ENCODE measurements around the gene SLC38A7. TPM values are rescaled to one million over a fixed set of nuclear protein-coding genes. Genes with fewer than 3 reads are reported as not detected.

SLC38A7 gene
- total and polyA plus RNA-seq, 7 donors = 4.3 to 12.6 (median 8.6) TPM

DNA sequence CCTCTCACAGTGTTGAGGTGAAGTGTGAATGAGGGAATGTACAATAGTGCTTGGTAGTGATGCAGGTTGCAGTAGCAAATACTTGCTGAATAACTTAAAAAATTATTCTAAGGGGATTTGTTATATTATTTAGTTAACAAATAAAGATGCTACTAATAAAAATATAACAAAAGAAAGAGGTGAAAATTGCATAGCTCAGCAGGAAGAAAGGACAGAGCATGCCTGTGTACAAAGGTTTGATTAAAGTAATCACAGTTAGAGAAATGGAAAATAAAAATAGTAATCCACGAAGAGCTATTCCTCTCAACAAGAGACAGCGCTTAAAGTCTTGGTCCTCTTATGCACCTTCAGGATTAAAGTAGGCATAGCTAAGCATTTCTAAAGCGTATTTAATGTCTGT lies 38.5 kb upstream of the SLC38A7 start:
- no peak for DNase-seq
- H3K36me3 ChIP-seq (ENCODE audit: insufficient read depth in 1 of 2, low read depth in 1 of 2) = peaks cover 15 to 52% of the 10 kb centered on the region in 2 donors
- H3K27ac ChIP-seq = no peak overlapping the region
- H3K27me3 ChIP-seq (ENCODE audit: insufficient read depth in 3 of 3, low read length in 2 of 3) = no peaks in the 10 kb centered on the region
- peaks cover 6% of the 10 kb centered on the region for H3K4me1 ChIP-seq
- no peaks in the 10 kb centered on the region for H3K9me3 ChIP-seq
- intact Hi-C loops (cut with DNase I) = no loop called here
- 26 to 62% (median 46%) methylated on average over 3 of the region's 3 CpGs for WGBS, 3 donors
- TF ChIP-seq, protein P1, sequence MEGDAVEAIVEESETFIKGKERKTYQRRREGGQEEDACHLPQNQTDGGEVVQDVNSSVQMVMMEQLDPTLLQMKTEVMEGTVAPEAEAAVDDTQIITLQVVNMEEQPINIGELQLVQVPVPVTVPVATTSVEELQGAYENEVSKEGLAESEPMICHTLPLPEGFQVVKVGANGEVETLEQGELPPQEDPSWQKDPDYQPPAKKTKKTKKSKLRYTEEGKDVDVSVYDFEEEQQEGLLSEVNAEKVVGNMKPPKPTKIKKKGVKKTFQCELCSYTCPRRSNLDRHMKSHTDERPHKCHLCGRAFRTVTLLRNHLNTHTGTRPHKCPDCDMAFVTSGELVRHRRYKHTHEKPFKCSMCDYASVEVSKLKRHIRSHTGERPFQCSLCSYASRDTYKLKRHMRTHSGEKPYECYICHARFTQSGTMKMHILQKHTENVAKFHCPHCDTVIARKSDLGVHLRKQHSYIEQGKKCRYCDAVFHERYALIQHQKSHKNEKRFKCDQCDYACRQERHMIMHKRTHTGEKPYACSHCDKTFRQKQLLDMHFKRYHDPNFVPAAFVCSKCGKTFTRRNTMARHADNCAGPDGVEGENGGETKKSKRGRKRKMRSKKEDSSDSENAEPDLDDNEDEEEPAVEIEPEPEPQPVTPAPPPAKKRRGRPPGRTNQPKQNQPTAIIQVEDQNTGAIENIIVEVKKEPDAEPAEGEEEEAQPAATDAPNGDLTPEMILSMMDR (IDR thresholded peaks at IDR 0.05) = no peak
- no peak for ATAC-seq
- no peak overlapping the region for H3K4me3 ChIP-seq

DNA sequence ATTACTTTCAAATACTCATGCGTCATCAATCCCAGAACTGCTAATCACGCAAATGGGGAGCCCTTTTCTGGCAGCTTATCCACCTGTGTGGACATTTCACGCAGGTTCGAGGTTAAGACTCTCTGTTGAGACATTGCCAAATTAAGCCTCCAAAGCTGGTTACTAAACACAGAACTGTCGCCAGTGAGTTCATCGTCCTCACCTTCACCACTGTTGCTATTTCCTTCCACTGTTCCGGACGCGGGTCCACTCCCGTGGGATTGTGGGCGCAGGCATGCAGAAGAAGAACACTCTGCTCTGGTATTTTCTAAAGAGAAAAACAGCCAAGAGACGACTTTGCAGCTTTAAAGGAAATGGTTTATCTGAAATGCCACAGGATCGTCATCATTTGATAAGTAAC lies 33.4 kb upstream of the SLC38A7 start:
- intact Hi-C loops (cut with DNase I) = loop anchor here in 1 of 2 donors (10.0 kb wide), 1 partner anchor 183 kb away; no protein-coding TSS in a partner anchor
- Histone ChIP-seq H3K4me1 (no peaks in the 10 kb centered on the region), H3K27ac (no peak overlapping the region), H3K4me3 (no peak overlapping the region), H3K9me3 (no peaks in the 10 kb centered on the region), H3K27me3 (ENCODE audit: insufficient read depth in 3 of 3, low read length in 2 of 3) (no peaks in the 10 kb centered on the region), H3K36me3 (ENCODE audit: insufficient read depth in 1 of 2, low read depth in 1 of 2) (peaks cover 24 to 98% of the 10 kb centered on the region in 2 donors)
- TF ChIP-seq, protein P1 (IDR thresholded peaks at IDR 0.05) = no peak
- 76 to 87% (median 85%) methylated on average over 13 of the region's 13 CpGs for WGBS, 3 donors
- no peak for DNase-seq
- ATAC-seq = no peak

GRCh38 chr16:58716468-58716867 lies 31.9 kb upstream of the SLC38A7 start:
- H3K4me1 ChIP-seq = no peaks in the 10 kb centered on the region
- H3K27ac ChIP-seq = no peak overlapping the region
- peaks cover 27 to 98% of the 10 kb centered on the region in 2 donors for H3K36me3 ChIP-seq (ENCODE audit: insufficient read depth in 1 of 2, low read depth in 1 of 2)
- TF ChIP-seq, protein P1 (IDR thresholded peaks at IDR 0.05) = no peak
- no peak overlapping the region for H3K4me3 ChIP-seq
- no peak for ATAC-seq
- intact Hi-C loops (cut with DNase I) = loop anchor here in 1 of 2 donors (10.0 kb wide), 1 partner anchor 182 kb away; no protein-coding TSS in a partner anchor
- 89 to 94% (median 89%) methylated on average over 8 of the region's 8 CpGs for WGBS, 3 donors
- H3K27me3 ChIP-seq (ENCODE audit: insufficient read depth in 3 of 3, low read length in 2 of 3) = no peaks in the 10 kb centered on the region
- no peak for DNase-seq
- no peaks in the 10 kb centered on the region for H3K9me3 ChIP-seq

DNA sequence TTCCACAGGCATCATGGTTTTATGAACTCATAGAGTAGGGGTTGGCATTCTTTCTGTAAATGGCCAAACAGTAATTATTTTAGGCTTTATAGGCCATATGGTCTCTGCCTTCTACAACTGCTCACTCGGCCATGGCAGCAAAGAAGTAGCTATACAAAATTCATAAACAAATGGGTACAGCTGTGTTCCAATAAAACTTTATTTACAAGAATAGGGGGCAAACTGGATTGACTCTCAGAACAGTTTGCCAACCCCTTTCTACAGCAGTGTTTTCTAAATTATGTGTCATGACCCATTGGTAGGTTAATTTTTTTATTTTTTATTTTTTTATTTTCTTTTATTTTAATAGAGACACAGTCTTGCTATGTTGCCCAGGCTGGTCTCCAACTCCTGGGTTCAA lies 29.2 kb upstream of the SLC38A7 start:
- Histone ChIP-seq H3K4me1 (no peaks in the 10 kb centered on the region), H3K9me3 (no peaks in the 10 kb centered on the region), H3K27ac (no peak overlapping the region), H3K27me3 (ENCODE audit: insufficient read depth in 3 of 3, low read length in 2 of 3) (no peaks in the 10 kb centered on the region), H3K36me3 (ENCODE audit: insufficient read depth in 1 of 2, low read depth in 1 of 2) (peaks cover 23 to 93% of the 10 kb centered on the region in 2 donors), H3K4me3 (no peak overlapping the region)
- 90 to 92% (median 92%) methylated on average over 1 of the region's 1 CpG for WGBS, 3 donors
- ATAC-seq = no peak
- intact Hi-C loops (cut with DNase I) = loop anchor here in 1 of 2 donors (10.0 kb wide), 1 partner anchor 179 kb away; no protein-coding TSS in a partner anchor
- DNase-seq = no peak
- TF ChIP-seq, protein P1 (IDR thresholded peaks at IDR 0.05) = no peak

GRCh38 chr16:58709333-58709732 lies 24.8 kb upstream of the SLC38A7 start:
- no peaks in the 10 kb centered on the region for H3K9me3 ChIP-seq
- no peak for DNase-seq
- H3K36me3 ChIP-seq (ENCODE audit: insufficient read depth in 1 of 2, low read depth in 1 of 2) = peaks cover 17 to 75% of the 10 kb centered on the region in 2 donors
- H3K4me3 ChIP-seq = no peak overlapping the region
- no peak overlapping the region for H3K27ac ChIP-seq
- H3K27me3 ChIP-seq (ENCODE audit: insufficient read depth in 3 of 3, low read length in 2 of 3) = no peaks in the 10 kb centered on the region
- TF ChIP-seq, protein P1 (IDR thresholded peaks at IDR 0.05) = no peak
- peaks cover 7% of the 10 kb centered on the region for H3K4me1 ChIP-seq
- ATAC-seq = no peak
- intact Hi-C loops (cut with DNase I) = no loop called here
- 81 to 89% (median 85%) methylated on average over 7 of the region's 7 CpGs for WGBS, 3 donors
